Smooth muscle cell (in vitro differentiated cells): ENCODE results near the gene MED14. TPM values are rescaled to one million over a fixed set of nuclear protein-coding genes. Genes with fewer than 3 reads are reported as not detected.

Experiments used
- DNase-seq: peaks from one replicate; lab custom pipeline; 2025; ENCODE audit not compliant: unreplicated experiment; lab: John Stamatoyannopoulos, UW
- H2AFZ ChIP-seq: fragments of 200-600 bp; sonication (generic); 2 replicates; pipeline ENCODE4 v1.6.0; 2016; ENCODE audit warnings: antibody characterized with exemption, low read depth, mild to moderate bottlenecking
- H3F3A ChIP-seq: fragments of 200-600 bp; sonication (generic); 2 replicates; pipeline ENCODE4 v1.6.0; 2017; ENCODE audit warnings: antibody characterized with exemption, low read depth
- H3K27ac ChIP-seq: fragments of 200-600 bp; sonication (generic); 2 replicates; pipeline ENCODE4 v1.5.1; 2016; ENCODE audit warnings: low read depth, mild to moderate bottlenecking
- H3K27me3 ChIP-seq: fragments of 200-600 bp; sonication (generic); 2 replicates; pipeline ENCODE4 v1.6.1; 2016; ENCODE audit warnings: low read depth, mild to moderate bottlenecking
- H3K36me3 ChIP-seq: fragments of 200-600 bp; sonication (generic); 2 replicates; pipeline ENCODE4 v1.5.1; 2016; ENCODE audit warnings: low read depth
- H3K4me1 ChIP-seq: fragments of 200-600 bp; sonication (generic); 2 replicates; pipeline ENCODE4 v1.5.1; 2016; ENCODE audit warnings: low read depth
- H3K4me2 ChIP-seq: fragments of 200-600 bp; sonication (generic); 2 replicates; pipeline ENCODE4 v1.6.0; 2016; ENCODE audit warnings: mild to moderate bottlenecking
- H3K4me3 ChIP-seq: fragments of 200-600 bp; sonication (generic); 2 replicates; pipeline ENCODE4 v1.5.1; 2016; ENCODE audit warnings: mild to moderate bottlenecking
- H3K79me2 ChIP-seq: fragments of 200-600 bp; sonication (generic); 2 replicates; pipeline ENCODE4 v1.6.0; 2016; ENCODE audit warnings: low read depth, mild to moderate bottlenecking
- H3K9ac ChIP-seq: fragments of 200-600 bp; sonication (generic); 2 replicates; pipeline ENCODE4 v1.6.0; 2016; ENCODE audit warnings: low read depth
- H3K9me3 ChIP-seq: fragments of 200-600 bp; sonication (generic); replicated peaks from 2 replicates; pipeline ENCODE4 v1.5.1; 2016; ENCODE audit warnings: low read depth
- H4K20me1 ChIP-seq: fragments of 200-600 bp; sonication (generic); 2 replicates; pipeline ENCODE4 v1.6.0; 2016; ENCODE audit warnings: low read depth
- CTCF ChIP-seq: fragments of 200-600 bp; sonication (generic); IDR thresholded peaks from 2 replicates; pipeline ENCODE4 v1.5.1; 2017; ENCODE audit warnings: borderline replicate concordance, mild to moderate bottlenecking, antibody characterized with exemption; ENCODE audit not compliant: insufficient read depth, poor library complexity, severe bottlenecking
- WGBS: methylation state at CpG from one replicate; pipeline ENCODE4 v1.1.7; 2016; ENCODE audit warnings: low lambda C conversion rate; 5-methylcytosine and 5-hydroxymethylcytosine counted together
- polyA plus RNA-seq: library from polyadenylated mRNA; unstranded; fragments of >200 nt; fragmentation: Nextera tagmentation; extraction: Ambion mirVana; gene quantifications from 2 replicates; pipeline ENCODE4 v1.2.1, GENCODE V29; 2016
- total RNA-seq: library from RNA; depleted of rRNA; stranded (reverse); fragments of >200 nt; gene quantifications from 2 replicates; pipeline ENCODE4 v1.2.3, GENCODE V29; 2014

Gene MED14
- total and polyA plus RNA-seq, 2 experiments from 2014 or later, result 9.4 to 56.2 TPM

GRCh38 chrX:40700640-40701342, 34.6 kb downstream of the MED14 start:
- Histone ChIP-seq H2AFZ (no peak overlapping the region), H3F3A (no peaks in the 10 kb centered on the region), H3K4me1 (no peaks in the 10 kb centered on the region), H3K4me2 (no peak overlapping the region), H3K36me3 (peaks cover 5% of the 10 kb centered on the region), H3K9ac (no peak overlapping the region), H3K27ac (no peak overlapping the region), H3K9me3 (no peaks in the 10 kb centered on the region), H4K20me1 (no peaks in the 10 kb centered on the region), H3K4me3 (no peak overlapping the region), H3K79me2 (no peaks in the 10 kb centered on the region), H3K27me3 (no peaks in the 10 kb centered on the region)
- no peak for DNase-seq
- WGBS, result 84% methylated on average over 4 of the region's 4 CpGs
- no peak for TF ChIP-seq CTCF

- no peaks in the 10 kb centered on the region for H3K79me2 ChIP-seq
- TF ChIP-seq CTCF, result no peak
- peaks cover 5% of the 10 kb centered on the region for H3K36me3 ChIP-seq
- H2AFZ ChIP-seq, result no peak overlapping the region
- WGBS, result 79% methylated on average over 1 of the region's 1 CpG
- H3K4me3 ChIP-seq, result no peak overlapping the region
- H3K9me3 ChIP-seq, result no peaks in the 10 kb centered on the region
- H3K27me3 ChIP-seq, result no peaks in the 10 kb centered on the region
- H3K4me1 ChIP-seq, result no peaks in the 10 kb centered on the region
- DNase-seq, result no peak
- no peak overlapping the region for H3K9ac ChIP-seq
- no peak overlapping the region for H3K27ac ChIP-seq
- no peaks in the 10 kb centered on the region for H3F3A ChIP-seq
- no peaks in the 10 kb centered on the region for H4K20me1 ChIP-seq
- no peak overlapping the region for H3K4me2 ChIP-seq
These were observed 36.5 kb downstream of the MED14 start for GRCh38 chrX:40698851-40699250.

- Histone ChIP-seq H3K4me1 (no peaks in the 10 kb centered on the region), H3K9ac (no peak overlapping the region), H2AFZ (no peak overlapping the region), H3K27ac (no peak overlapping the region), H4K20me1 (no peaks in the 10 kb centered on the region), H3K9me3 (no peaks in the 10 kb centered on the region), H3K4me2 (no peak overlapping the region), H3K36me3 (peaks cover 14% of the 10 kb centered on the region), H3K4me3 (no peak overlapping the region), H3K27me3 (no peaks in the 10 kb centered on the region), H3K79me2 (no peaks in the 10 kb centered on the region), H3F3A (no peaks in the 10 kb centered on the region)
- DNase-seq, result no peak
- TF ChIP-seq CTCF, result no peak
- WGBS, result 83% methylated on average over 1 of the region's 1 CpG
These were observed 40.5 kb downstream of the MED14 start for GRCh38 chrX:40694802-40695201.

- H3K4me2 ChIP-seq, result no peak overlapping the region
- H3K27me3 ChIP-seq, result no peaks in the 10 kb centered on the region
- no peaks in the 10 kb centered on the region for H3K79me2 ChIP-seq
- peaks cover 23% of the 10 kb centered on the region for H3K4me1 ChIP-seq
- TF ChIP-seq CTCF, result no peak
- H3K9me3 ChIP-seq, result no peaks in the 10 kb centered on the region
- no peaks in the 10 kb centered on the region for H3F3A ChIP-seq
- H3K9ac ChIP-seq, result no peak overlapping the region
- H4K20me1 ChIP-seq, result no peaks in the 10 kb centered on the region
- no peak overlapping the region for H3K4me3 ChIP-seq
- H2AFZ ChIP-seq, result no peak overlapping the region
- H3K27ac ChIP-seq, result no peak overlapping the region
- H3K36me3 ChIP-seq, result peaks cover 9% of the 10 kb centered on the region
- no peak for DNase-seq
These were observed 46.4 kb downstream of the MED14 start for GRCh38 chrX:40688929-40689328.
